Immature natural killer cell (primary cell): Measurements from ENCODE around the gene RPL7L1. TPM values are rescaled to one million over a fixed set of nuclear protein-coding genes. Genes with fewer than 3 reads are reported as not detected.

Experiments
- DNase-seq, 3 donors: peaks; one replicate each; pipeline ENCODE4 v3.0.0; 2022; ENCODE audit warnings: mixed read lengths in 1 of 3
- H3K27ac Mint-ChIP-seq, 6 donors: one replicate each; pipeline ENCODE4 v1.8.0; 2020; ENCODE audit warnings: mixed read lengths in 6 of 6, mild to moderate bottlenecking in 5 of 6, inconsistent platforms in 4 of 6, moderate library complexity in 3 of 6
- H3K27me3 Mint-ChIP-seq, 3 donors: one replicate each; pipeline ENCODE4 v1.8.0; 2020 to 2021; ENCODE audit warnings: low read depth in 3 of 3, mild to moderate bottlenecking in 3 of 3, mixed read lengths in 3 of 3, moderate library complexity in 3 of 3, inconsistent platforms in 1 of 3
- H3K36me3 Mint-ChIP-seq, 3 donors: one replicate each; pipeline ENCODE4 v1.8.0; 2020; ENCODE audit warnings: mixed read lengths in 3 of 3, inconsistent platforms in 2 of 3, mild to moderate bottlenecking in 2 of 3
- H3K4me1 Mint-ChIP-seq, 2 donors: one replicate each; pipeline ENCODE4 v1.8.0; 2020; ENCODE audit warnings: inconsistent platforms in 2 of 2, mild to moderate bottlenecking in 2 of 2, mixed read lengths in 2 of 2, moderate library complexity in 1 of 2
- H3K4me3 Mint-ChIP-seq, 5 donors: one replicate each; pipeline ENCODE4 v1.8.0; 2020; ENCODE audit warnings: mild to moderate bottlenecking in 5 of 5, mixed read lengths in 5 of 5, inconsistent platforms in 3 of 5, moderate library complexity in 3 of 5
- H3K9me3 Mint-ChIP-seq, 6 donors: one replicate each; pipeline ENCODE4 v1.8.0; 2020; ENCODE audit warnings: mild to moderate bottlenecking in 6 of 6, mixed read lengths in 6 of 6, inconsistent platforms in 4 of 6, moderate library complexity in 3 of 6
- polyA plus RNA-seq, 3 donors: library from polyadenylated mRNA; unstranded; fragments of 300-500 nt; fragmentation: Illumina TruSeq; gene quantifications; one replicate each; pipeline ENCODE4 v1.2.3, GENCODE V29; 2021

RPL7L1 gene
- 10 to 100 TPM; 42.4 to 90.8 (median 50.5) TPM for polyA plus RNA-seq

- Mint-ChIP-seq H3K36me3 (peaks cover 11 to 19% (median 13%) of the 10 kb centered on the region in 3 donors), H3K9me3 (no peaks in the 10 kb centered on the region), H3K4me1 (peaks cover 25 to 35% of the 10 kb centered on the region in 2 donors), H3K27ac (peak within 1 kb of the TSS; percentile 95 to 99 (median 97)), H3K4me3 (peak within 1 kb of the TSS; percentile 94 to 98 (median 96)), H3K27me3 (peaks cover 8 to 10% (median 9%) of the 10 kb centered on the region in 3 donors)
- DNase-seq: peak; percentile 87 to 89 (median 88)
Measured at GRCh38 chr6:42879372-42880239, at the start of gene RPL7L1. Gene RPL7L1, plus strand, starts transcription at chr6:42879616. Its CDS starts 295 bp downstream, at chr6:42879911.

DNA sequence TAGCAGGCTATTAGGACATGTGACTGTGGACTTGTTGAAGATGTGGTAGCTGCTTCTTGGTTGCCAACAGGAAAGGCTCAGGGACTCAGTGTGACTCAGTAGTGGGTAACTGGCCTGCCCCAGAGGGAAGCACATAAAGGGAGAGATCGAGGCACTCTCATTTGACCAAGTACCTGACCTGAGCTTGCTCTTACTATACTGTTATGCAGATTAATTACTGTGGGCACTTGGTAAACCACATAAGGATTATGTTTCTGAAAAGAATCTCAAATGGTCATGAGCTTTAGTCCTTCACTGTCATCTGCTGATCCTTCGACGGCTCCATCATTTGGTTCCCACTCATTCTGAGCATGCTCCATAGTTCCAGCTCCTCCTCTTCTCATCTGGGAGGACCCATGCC lies 48.2 kb upstream of the RPL7L1 start:
- Mint-ChIP-seq H3K27me3 (peaks cover 0 to 4% (median 0%) of the 10 kb centered on the region in 3 donors), H3K4me3 (no peak overlapping the region), H3K4me1 (peaks cover 2 to 16% of the 10 kb centered on the region in 2 donors), H3K27ac (peak overlapping the region in 4 of 6 donors; percentile 8 to 51 (median 36)), H3K36me3 (peaks cover 22 to 47% (median 30%) of the 10 kb centered on the region in 3 donors), H3K9me3 (no peaks in the 10 kb centered on the region)
- no peak for DNase-seq

- Mint-ChIP-seq H3K27ac (no peak overlapping the region), H3K4me1 (peaks cover 2 to 16% of the 10 kb centered on the region in 2 donors), H3K27me3 (peaks cover 0 to 4% (median 0%) of the 10 kb centered on the region in 3 donors), H3K4me3 (no peak overlapping the region), H3K36me3 (peaks cover 15 to 25% (median 20%) of the 10 kb centered on the region in 3 donors), H3K9me3 (no peaks in the 10 kb centered on the region)
- no peak for DNase-seq
Measured at GRCh38 chr6:42834056-42834455, 45.4 kb upstream of the RPL7L1 start.

DNA sequence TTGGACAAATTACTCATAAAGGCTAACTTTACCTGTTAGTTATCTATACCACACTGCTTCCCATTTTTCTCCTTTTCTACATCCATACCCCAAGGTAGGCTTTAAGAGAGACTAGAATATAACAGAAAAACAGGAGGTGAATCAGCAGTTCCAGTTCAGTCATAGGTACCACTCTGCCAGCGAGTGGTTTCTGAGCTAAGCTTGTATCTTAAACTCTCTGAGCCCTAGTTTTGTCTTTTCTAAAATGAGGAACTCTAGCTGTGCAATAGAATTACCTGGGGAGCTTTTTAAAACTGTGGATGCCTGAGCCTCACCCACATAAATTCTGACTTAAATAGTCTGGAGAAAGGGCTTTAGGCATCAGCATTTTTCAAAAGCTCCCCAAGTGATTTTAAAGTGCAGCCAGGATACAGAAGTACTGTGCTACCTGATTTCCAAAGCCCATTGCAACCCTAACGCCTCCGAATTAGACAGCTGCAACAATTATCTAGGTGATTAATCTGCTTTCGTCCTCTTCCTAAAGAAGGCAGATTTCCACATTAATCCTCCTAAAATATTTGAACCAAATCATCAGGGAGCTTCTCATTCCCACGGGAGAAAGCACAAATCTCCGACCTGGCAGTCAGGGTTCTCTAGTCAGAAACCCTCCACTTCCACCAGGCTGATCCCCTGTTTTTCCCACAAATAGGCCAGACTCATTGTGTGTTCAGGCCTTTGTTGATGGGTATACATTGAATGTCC lies 37.4 kb upstream of the RPL7L1 start:
- no peaks in the 10 kb centered on the region for H3K9me3 Mint-ChIP-seq
- no peak overlapping the region for H3K4me3 Mint-ChIP-seq
- H3K27me3 Mint-ChIP-seq: peaks cover 0 to 2% (median 2%) of the 10 kb centered on the region in 3 donors
- peak overlapping the region in 1 of 6 donors; percentile 37 for H3K27ac Mint-ChIP-seq
- DNase-seq: no peak
- peaks cover 9 to 19% (median 13%) of the 10 kb centered on the region in 3 donors for H3K36me3 Mint-ChIP-seq
- peaks cover 3 to 13% of the 10 kb centered on the region in 2 donors for H3K4me1 Mint-ChIP-seq

- Mint-ChIP-seq H3K9me3 (no peaks in the 10 kb centered on the region), H3K36me3 (peaks cover 9 to 15% (median 13%) of the 10 kb centered on the region in 3 donors), H3K4me3 (no peak overlapping the region), H3K27ac (no peak overlapping the region), H3K27me3 (peaks cover 0 to 2% (median 2%) of the 10 kb centered on the region in 3 donors), H3K4me1 (peaks cover 3 to 14% of the 10 kb centered on the region in 2 donors)
- DNase-seq: no peak
Measured at GRCh38 chr6:42845327-42845694, 34.1 kb upstream of the RPL7L1 start.

GRCh38 chr6:42846505-42846904 lies 32.9 kb upstream of the RPL7L1 start:
- no peaks in the 10 kb centered on the region for H3K9me3 Mint-ChIP-seq
- peaks cover 0 to 2% (median 2%) of the 10 kb centered on the region in 3 donors for H3K27me3 Mint-ChIP-seq
- no peak for DNase-seq
- no peak overlapping the region for H3K4me3 Mint-ChIP-seq
- H3K27ac Mint-ChIP-seq: peak overlapping the region in 2 of 6 donors; percentile 48 to 49
- peaks cover 3 to 11% of the 10 kb centered on the region in 2 donors for H3K4me1 Mint-ChIP-seq
- peaks cover 9 to 15% (median 13%) of the 10 kb centered on the region in 3 donors for H3K36me3 Mint-ChIP-seq

- no peaks in the 10 kb centered on the region for H3K9me3 Mint-ChIP-seq
- no peak for DNase-seq
- no peak overlapping the region for H3K4me3 Mint-ChIP-seq
- peaks cover 11 to 19% (median 15%) of the 10 kb centered on the region in 3 donors for H3K36me3 Mint-ChIP-seq
- peaks cover 0 to 8% of the 10 kb centered on the region in 2 donors for H3K4me1 Mint-ChIP-seq
- H3K27me3 Mint-ChIP-seq: no peaks in the 10 kb centered on the region
- H3K27ac Mint-ChIP-seq: no peak overlapping the region
Measured at GRCh38 chr6:42848700-42849099, 30.7 kb upstream of the RPL7L1 start.

DNA sequence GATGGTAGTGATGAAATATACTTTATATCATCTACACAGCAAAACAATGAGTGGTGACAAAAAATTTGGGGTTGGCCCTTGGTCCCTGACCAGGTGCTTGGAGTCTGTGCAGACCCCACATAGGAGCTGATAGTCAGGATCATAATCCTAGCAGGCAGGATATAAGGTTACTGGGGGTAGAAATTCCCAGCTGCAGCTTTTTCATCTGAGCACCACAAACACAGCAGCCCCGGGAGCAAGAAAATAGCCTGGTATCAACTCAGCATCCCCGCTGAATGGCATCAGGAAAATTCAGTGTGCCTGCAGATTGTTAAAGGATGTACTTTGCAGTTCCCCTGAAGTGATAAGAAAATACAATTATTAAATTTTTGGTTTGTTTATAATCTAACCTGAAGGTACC lies 27.8 kb upstream of the RPL7L1 start:
- Mint-ChIP-seq H3K4me3 (no peak overlapping the region), H3K27me3 (no peaks in the 10 kb centered on the region), H3K4me1 (peaks cover 0 to 6% of the 10 kb centered on the region in 2 donors), H3K9me3 (no peaks in the 10 kb centered on the region), H3K27ac (peak overlapping the region in 1 of 6 donors; percentile 26), H3K36me3 (peaks cover 10 to 16% (median 13%) of the 10 kb centered on the region in 3 donors)
- DNase-seq: no peak

- Mint-ChIP-seq H3K4me3 (no peak overlapping the region), H3K27me3 (peaks cover 2 to 5% (median 2%) of the 10 kb centered on the region in 3 donors), H3K36me3 (peaks cover 32 to 46% (median 33%) of the 10 kb centered on the region in 3 donors), H3K9me3 (no peaks in the 10 kb centered on the region), H3K27ac (peak overlapping the region in 1 of 6 donors; percentile 37), H3K4me1 (no peaks in the 10 kb centered on the region)
- DNase-seq: no peak
Measured at GRCh38 chr6:42860036-42860435, 19.4 kb upstream of the RPL7L1 start.

- DNase-seq: no peak
- Mint-ChIP-seq H3K36me3 (peaks cover 30 to 50% (median 34%) of the 10 kb centered on the region in 3 donors), H3K9me3 (no peaks in the 10 kb centered on the region), H3K4me1 (no peaks in the 10 kb centered on the region), H3K27me3 (peaks cover 2 to 5% (median 2%) of the 10 kb centered on the region in 3 donors), H3K27ac (no peak overlapping the region), H3K4me3 (no peak overlapping the region)
Measured at GRCh38 chr6:42860481-42860880, 18.9 kb upstream of the RPL7L1 start.

- Mint-ChIP-seq H3K27me3 (peaks cover 0 to 5% (median 2%) of the 10 kb centered on the region in 3 donors), H3K27ac (peak overlapping the region in 3 of 6 donors; percentile 7 to 43 (median 30)), H3K4me3 (no peak overlapping the region), H3K4me1 (no peaks in the 10 kb centered on the region), H3K36me3 (peaks cover 37 to 52% (median 38%) of the 10 kb centered on the region in 3 donors), H3K9me3 (no peaks in the 10 kb centered on the region)
- DNase-seq: no peak
Measured at GRCh38 chr6:42864602-42865001, 14.8 kb upstream of the RPL7L1 start.

DNA sequence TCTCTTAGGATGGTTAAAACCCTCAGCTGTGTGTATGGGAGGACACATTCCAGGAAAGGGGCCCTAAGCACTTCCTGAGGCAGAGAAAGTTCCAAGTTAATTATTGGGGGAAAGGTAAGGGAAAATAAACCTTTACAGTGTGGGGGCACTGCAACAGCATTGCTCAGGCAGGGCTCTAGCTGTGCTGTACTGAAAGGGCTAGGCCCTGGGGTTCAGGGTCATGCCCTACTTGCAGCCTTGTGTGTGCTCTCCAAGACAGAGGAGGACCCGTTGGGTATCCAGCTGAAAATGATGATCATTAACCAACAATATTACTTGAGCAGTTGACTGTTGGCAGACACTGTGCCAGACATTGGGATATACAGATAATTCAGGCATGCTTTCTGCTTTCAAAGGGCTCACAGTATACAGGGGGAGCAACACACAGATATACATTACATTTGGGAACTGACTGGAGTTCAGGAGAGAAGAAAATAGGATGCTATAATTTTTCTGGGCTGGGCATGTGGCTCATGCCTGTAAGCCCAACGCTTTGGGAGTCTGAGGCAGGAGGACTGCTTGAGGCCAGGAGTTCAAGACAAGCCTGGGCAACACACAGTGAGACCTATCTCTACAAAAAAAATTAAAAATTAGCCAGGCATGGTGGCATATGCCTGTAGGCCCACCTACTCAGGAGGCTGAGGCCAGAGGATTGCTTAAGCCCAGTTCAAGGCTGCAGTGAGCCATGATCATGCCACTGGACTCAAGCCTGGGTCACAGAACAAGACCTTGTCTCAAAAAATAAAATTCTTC lies 9.1 kb upstream of the RPL7L1 start:
- Mint-ChIP-seq H3K36me3 (peaks cover 15 to 22% (median 16%) of the 10 kb centered on the region in 3 donors), H3K27ac (peak overlapping the region in 5 of 6 donors; percentile 23 to 67 (median 32)), H3K4me3 (no peak overlapping the region), H3K9me3 (no peaks in the 10 kb centered on the region), H3K27me3 (peaks cover 0 to 4% (median 0%) of the 10 kb centered on the region in 3 donors), H3K4me1 (peaks cover 0 to 2% of the 10 kb centered on the region in 2 donors)
- no peak for DNase-seq

DNA sequence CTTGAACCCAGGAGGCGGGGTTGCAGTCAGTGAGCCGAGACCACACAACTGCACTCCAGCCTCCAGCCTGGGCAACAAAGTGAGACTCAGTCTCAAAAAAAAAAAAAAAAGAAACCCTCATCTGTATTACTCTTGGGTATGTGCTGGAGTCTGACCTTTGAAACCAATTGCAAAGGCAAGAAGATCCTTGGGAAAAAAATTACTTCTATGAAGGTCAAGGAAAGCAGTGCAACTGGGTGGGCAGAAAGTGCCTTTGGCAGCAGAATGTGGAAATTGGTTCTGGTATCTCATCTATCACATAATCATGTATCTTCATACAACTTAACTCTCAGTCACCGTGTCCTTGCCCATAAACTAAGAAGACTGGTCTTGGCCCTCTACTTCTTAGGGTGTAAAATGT lies 7.7 kb upstream of the RPL7L1 start:
- DNase-seq: no peak
- Mint-ChIP-seq H3K36me3 (peaks cover 9 to 13% (median 12%) of the 10 kb centered on the region in 3 donors), H3K27me3 (peaks cover 0 to 4% (median 0%) of the 10 kb centered on the region in 3 donors), H3K4me1 (peaks cover 0 to 2% of the 10 kb centered on the region in 2 donors), H3K9me3 (no peaks in the 10 kb centered on the region), H3K27ac (peak overlapping the region in 2 of 6 donors; percentile 39 to 45), H3K4me3 (no peak overlapping the region)
